SH-SY5Y (cell line): Measurements from ENCODE around the gene IMPG1.

Experiments used
- GATA2 ChIP-seq: IDR thresholded peaks from 2 replicates; pipeline ENCODE4 v1.6.1; 2011; ENCODE audit warnings: mild to moderate bottlenecking, low read depth, low read length
- GATA3 ChIP-seq: IDR thresholded peaks from 2 replicates; pipeline ENCODE4 v1.6.1; 2011; ENCODE audit warnings: low read depth, mild to moderate bottlenecking, low read length, moderate library complexity

DNA sequence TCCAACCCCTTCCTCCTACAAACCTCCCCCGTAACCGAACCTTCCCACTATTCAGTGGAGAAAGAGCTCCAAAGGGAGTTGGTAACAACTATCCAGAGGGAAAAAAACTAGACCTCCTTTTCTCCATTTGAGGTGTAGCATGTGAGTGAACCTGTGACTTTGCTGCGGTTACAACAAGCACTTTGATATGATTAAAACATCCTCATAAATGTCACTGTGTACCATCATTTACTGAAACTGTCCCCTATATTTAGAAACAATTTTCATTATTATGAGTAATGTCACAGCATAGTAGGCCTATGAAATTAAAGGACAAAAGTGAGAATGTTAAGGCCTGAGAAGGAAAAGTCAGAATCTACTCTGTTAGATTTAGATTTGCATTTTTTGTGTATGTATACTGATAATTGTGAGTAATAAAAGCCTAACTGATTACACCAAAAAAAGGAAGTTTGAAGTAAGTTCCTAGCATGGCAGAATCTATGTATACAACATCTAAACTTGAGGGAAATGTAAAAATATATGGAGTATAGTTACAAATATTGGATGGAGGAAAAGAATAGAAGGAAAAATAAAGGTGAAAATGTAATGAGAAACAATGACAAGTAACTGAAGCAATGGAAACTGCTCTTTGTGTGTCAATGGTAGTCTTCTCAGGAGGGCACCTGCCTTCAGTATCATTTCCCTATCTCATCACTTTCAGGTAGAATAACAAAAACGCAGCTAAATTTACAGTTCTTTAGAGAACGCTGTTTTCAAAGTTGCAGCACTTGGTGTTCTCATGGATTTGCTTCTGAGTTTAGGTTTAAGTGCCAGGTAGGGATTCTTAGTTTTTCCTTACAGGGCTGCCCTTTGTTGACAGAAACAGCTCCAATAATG, 145.9 kb downstream of the IMPG1 start:
- no peak for TF ChIP-seq GATA2
- no peak for TF ChIP-seq GATA3
